WTC11 (cell line): ENCODE measurements around the gene SUCLG2. TPM values are rescaled to one million over a fixed set of nuclear protein-coding genes. Genes with fewer than 3 reads are reported as not detected.

Experiments
- ATAC-seq: fragments of 200-7000 bp; cut with Tn5 transposase; 2 replicates; pipeline ENCODE4 v1.10.0; 2021; ENCODE audit warnings: mild to moderate bottlenecking, moderate library complexity
- CTCF ChIA-PET: fragments of 300-600 bp; sonication (Branson Sonifier 250); formaldehyde crosslinking; loops from one replicate; lab custom pipeline; 2021; ENCODE audit warnings: antibody characterized with exemption; lab: Charles Lee
- POLR2A ChIA-PET: fragments of 350-600 bp; sonication (Branson Sonifier 250); formaldehyde crosslinking; loops from one replicate; lab custom pipeline; 2021; ENCODE audit warnings: antibody characterized with exemption; lab: Charles Lee
- DNase-seq: peaks from one replicate; pipeline ENCODE4 v3.0.0; 2021; ENCODE audit warnings: low spot score
- H3K27ac Mint-ChIP-seq: 2 replicates; pipeline ENCODE4 v1.8.0; 2021; ENCODE audit warnings: mixed read lengths
- H3K27me3 Mint-ChIP-seq: 2 replicates; pipeline ENCODE4 v1.8.0; 2021; ENCODE audit warnings: low read depth, mild to moderate bottlenecking, moderate library complexity, mixed read lengths
- H3K36me3 Mint-ChIP-seq: 2 replicates; pipeline ENCODE4 v1.8.0; 2021; ENCODE audit warnings: mixed read lengths
- H3K4me1 Mint-ChIP-seq: 2 replicates; pipeline ENCODE4 v1.8.0; 2022; ENCODE audit warnings: mixed read lengths
- H3K4me3 Mint-ChIP-seq: 2 replicates; pipeline ENCODE4 v1.8.0; 2021; ENCODE audit warnings: mild to moderate bottlenecking, moderate library complexity, mixed read lengths
- H3K9me3 Mint-ChIP-seq: 2 replicates; pipeline ENCODE4 v1.8.0; 2021; ENCODE audit warnings: mixed read lengths
- ARID4B ChIP-seq: sonication (generic); formaldehyde crosslinking; IDR thresholded peaks from 2 replicates; pipeline ENCODE4 v1.8.0; 2023; ENCODE audit warnings: missing genetic modification reagents, mild to moderate bottlenecking, borderline replicate concordance
- IRF2 ChIP-seq: sonication (generic); formaldehyde crosslinking; IDR thresholded peaks from 2 replicates; pipeline ENCODE4 v1.8.0; 2022; ENCODE audit warnings: low read depth, missing genetic modification reagents, borderline replicate concordance
- KAT7 ChIP-seq: sonication (generic); formaldehyde crosslinking; IDR thresholded peaks from 2 replicates; pipeline ENCODE4 v1.8.1; 2023; ENCODE audit warnings: missing genetic modification reagents, mild to moderate bottlenecking, borderline replicate concordance
- NFATC4 ChIP-seq: fragments of 250-450 bp; sonication (Bioruptor Pico); IDR thresholded peaks from 2 replicates; pipeline ENCODE4 v1.9.0; 2021; ENCODE audit warnings: mild to moderate bottlenecking
- NR1H2 ChIP-seq: sonication (generic); formaldehyde crosslinking; IDR thresholded peaks from 2 replicates; pipeline ENCODE4 v1.9.0; 2021; ENCODE audit warnings: mild to moderate bottlenecking, moderate library complexity, missing genetic modification reagents
- NR2C2 ChIP-seq: sonication (generic); formaldehyde crosslinking; IDR thresholded peaks from 2 replicates; pipeline ENCODE4 v1.8.0; 2022; ENCODE audit warnings: mild to moderate bottlenecking, missing genetic modification reagents
- RELA ChIP-seq: sonication (generic); formaldehyde crosslinking; IDR thresholded peaks from 2 replicates; pipeline ENCODE4 v1.8.1; 2022; ENCODE audit warnings: missing genetic modification reagents, mild to moderate bottlenecking, borderline replicate concordance
- SMAD4 ChIP-seq: sonication (generic); formaldehyde crosslinking; IDR thresholded peaks from 2 replicates; pipeline ENCODE4 v1.8.0; 2022; ENCODE audit warnings: mild to moderate bottlenecking, missing genetic modification reagents
- TEAD1 ChIP-seq: sonication (generic); formaldehyde crosslinking; IDR thresholded peaks from 2 replicates; pipeline ENCODE4 v1.8.0; 2022; ENCODE audit warnings: mild to moderate bottlenecking, missing genetic modification reagents
- ZNF138 ChIP-seq: sonication (generic); formaldehyde crosslinking; conservative IDR thresholded peaks from 2 replicates; pipeline ENCODE4 v1.8.1; 2022; ENCODE audit warnings: mild to moderate bottlenecking, moderate library complexity, missing genetic modification reagents
- ZNF396 ChIP-seq: fragments of 250-450 bp; sonication (Bioruptor Pico); IDR thresholded peaks from 2 replicates; pipeline ENCODE4 v1.8.0; 2021; ENCODE audit warnings: mild to moderate bottlenecking, moderate library complexity, borderline replicate concordance
- ZNF512 ChIP-seq: sonication (generic); formaldehyde crosslinking; IDR thresholded peaks from 2 replicates; pipeline ENCODE4 v1.8.1; 2022; ENCODE audit warnings: missing genetic modification reagents, borderline replicate concordance
- total RNA-seq: library from RNA; stranded (reverse); gene quantifications from 3 replicates; pipeline ENCODE4 v1.2.3, GENCODE V29; 2021
- TF ChIP-seq, protein P1 (sequence below): sonication (generic); formaldehyde crosslinking; IDR thresholded peaks from 2 replicates; pipeline ENCODE4 v1.8.0; 2022; ENCODE audit warnings: mild to moderate bottlenecking, missing genetic modification reagents
- TF ChIP-seq, protein P2 (sequence below): fragments of 250-450 bp; sonication (Bioruptor Pico); IDR thresholded peaks from 2 replicates; pipeline ENCODE4 v1.9.0; 2021; ENCODE audit warnings: mild to moderate bottlenecking, borderline replicate concordance
- TF ChIP-seq, protein P3 (sequence below): sonication (generic); formaldehyde crosslinking; IDR thresholded peaks from 2 replicates; pipeline ENCODE4 v1.8.1; 2023; ENCODE audit warnings: mild to moderate bottlenecking, missing genetic modification reagents, moderate library complexity
- TF ChIP-seq, protein P4 (sequence below): sonication (generic); formaldehyde crosslinking; conservative IDR thresholded peaks from 2 replicates; pipeline ENCODE4 v1.8.1; 2023; ENCODE audit warnings: mild to moderate bottlenecking, low read depth, missing genetic modification reagents, moderate library complexity
- TF ChIP-seq, protein P5 (sequence below): fragments of 250-450 bp; sonication (Bioruptor Pico); IDR thresholded peaks from 2 replicates; pipeline ENCODE4 v1.8.0; 2021; ENCODE audit warnings: mild to moderate bottlenecking

Gene SUCLG2
- total RNA-seq, 1 experiment from 2014 or later = 39.7 TPM

DNA sequence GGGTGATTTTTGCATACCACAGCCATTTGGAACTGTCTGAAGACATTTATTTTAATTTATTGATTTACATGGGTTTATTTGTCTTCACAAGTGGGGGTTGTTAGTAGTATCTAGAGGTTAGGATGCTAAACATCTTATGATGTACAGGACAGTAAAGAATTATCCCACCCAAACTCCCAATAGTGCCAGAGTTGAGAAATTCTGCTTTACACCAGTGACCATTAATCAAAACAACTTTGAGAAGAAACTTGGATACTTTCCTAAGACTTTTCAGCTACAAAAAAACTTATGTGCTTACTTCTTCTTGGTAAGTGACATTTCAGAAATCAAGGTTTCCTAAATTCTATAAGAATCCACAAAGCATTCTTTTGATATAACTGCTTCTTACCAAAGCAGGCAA is 156.7 kb downstream of the SUCLG2 start (continued):
- TF ChIP-seq NR1H2 = no peak

DNA sequence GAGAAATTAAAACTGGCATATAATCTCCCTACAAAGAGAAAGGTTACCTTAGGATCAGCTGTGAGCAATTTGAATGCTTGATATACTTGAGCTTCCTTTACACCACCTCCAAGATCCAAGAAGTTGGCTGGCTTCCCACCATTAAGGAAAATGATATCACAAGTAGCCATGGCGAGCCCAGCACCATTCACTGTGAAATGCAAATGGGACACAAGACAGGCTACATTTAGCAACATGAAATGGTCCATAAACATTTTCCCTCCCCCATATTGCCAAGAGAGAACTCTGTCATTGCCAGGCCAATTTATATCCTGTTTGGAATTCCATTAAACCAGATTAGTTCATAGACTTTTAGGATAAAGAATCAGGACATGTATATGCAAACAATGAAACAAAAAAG is 158.7 kb downstream of the SUCLG2 start:
- DNase-seq (no peak), ATAC-seq (no peak)
- TF ChIP-seq ZNF396 (CRISPR knock-in tag) (no peak), RELA (CRISPR knock-in tag) (no peak), NFATC4 (CRISPR knock-in tag) (no peak), ZNF138 (CRISPR knock-in tag) (no peak), NR1H2 (no peak), SMAD4 (CRISPR knock-in tag) (no peak), NR2C2 (CRISPR knock-in tag) (no peak), ARID4B (no peak), IRF2 (CRISPR knock-in tag) (no peak), ZNF512 (CRISPR knock-in tag) (no peak), TEAD1 (CRISPR knock-in tag) (no peak), KAT7 (CRISPR knock-in tag) (no peak)
- TF ChIP-seq, protein P1, sequence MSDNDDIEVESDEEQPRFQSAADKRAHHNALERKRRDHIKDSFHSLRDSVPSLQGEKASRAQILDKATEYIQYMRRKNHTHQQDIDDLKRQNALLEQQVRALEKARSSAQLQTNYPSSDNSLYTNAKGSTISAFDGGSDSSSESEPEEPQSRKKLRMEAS (CRISPR knock-in tag) = no peak
- TF ChIP-seq, protein P2, sequence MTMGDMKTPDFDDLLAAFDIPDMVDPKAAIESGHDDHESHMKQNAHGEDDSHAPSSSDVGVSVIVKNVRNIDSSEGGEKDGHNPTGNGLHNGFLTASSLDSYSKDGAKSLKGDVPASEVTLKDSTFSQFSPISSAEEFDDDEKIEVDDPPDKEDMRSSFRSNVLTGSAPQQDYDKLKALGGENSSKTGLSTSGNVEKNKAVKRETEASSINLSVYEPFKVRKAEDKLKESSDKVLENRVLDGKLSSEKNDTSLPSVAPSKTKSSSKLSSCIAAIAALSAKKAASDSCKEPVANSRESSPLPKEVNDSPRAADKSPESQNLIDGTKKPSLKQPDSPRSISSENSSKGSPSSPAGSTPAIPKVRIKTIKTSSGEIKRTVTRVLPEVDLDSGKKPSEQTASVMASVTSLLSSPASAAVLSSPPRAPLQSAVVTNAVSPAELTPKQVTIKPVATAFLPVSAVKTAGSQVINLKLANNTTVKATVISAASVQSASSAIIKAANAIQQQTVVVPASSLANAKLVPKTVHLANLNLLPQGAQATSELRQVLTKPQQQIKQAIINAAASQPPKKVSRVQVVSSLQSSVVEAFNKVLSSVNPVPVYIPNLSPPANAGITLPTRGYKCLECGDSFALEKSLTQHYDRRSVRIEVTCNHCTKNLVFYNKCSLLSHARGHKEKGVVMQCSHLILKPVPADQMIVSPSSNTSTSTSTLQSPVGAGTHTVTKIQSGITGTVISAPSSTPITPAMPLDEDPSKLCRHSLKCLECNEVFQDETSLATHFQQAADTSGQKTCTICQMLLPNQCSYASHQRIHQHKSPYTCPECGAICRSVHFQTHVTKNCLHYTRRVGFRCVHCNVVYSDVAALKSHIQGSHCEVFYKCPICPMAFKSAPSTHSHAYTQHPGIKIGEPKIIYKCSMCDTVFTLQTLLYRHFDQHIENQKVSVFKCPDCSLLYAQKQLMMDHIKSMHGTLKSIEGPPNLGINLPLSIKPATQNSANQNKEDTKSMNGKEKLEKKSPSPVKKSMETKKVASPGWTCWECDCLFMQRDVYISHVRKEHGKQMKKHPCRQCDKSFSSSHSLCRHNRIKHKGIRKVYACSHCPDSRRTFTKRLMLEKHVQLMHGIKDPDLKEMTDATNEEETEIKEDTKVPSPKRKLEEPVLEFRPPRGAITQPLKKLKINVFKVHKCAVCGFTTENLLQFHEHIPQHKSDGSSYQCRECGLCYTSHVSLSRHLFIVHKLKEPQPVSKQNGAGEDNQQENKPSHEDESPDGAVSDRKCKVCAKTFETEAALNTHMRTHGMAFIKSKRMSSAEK (CRISPR knock-in tag) = no peak
- TF ChIP-seq, protein P3, sequence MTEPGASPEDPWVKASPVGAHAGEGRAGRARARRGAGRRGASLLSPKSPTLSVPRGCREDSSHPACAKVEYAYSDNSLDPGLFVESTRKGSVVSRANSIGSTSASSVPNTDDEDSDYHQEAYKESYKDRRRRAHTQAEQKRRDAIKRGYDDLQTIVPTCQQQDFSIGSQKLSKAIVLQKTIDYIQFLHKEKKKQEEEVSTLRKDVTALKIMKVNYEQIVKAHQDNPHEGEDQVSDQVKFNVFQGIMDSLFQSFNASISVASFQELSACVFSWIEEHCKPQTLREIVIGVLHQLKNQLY (CRISPR knock-in tag) = no peak
- TF ChIP-seq, protein P4, sequence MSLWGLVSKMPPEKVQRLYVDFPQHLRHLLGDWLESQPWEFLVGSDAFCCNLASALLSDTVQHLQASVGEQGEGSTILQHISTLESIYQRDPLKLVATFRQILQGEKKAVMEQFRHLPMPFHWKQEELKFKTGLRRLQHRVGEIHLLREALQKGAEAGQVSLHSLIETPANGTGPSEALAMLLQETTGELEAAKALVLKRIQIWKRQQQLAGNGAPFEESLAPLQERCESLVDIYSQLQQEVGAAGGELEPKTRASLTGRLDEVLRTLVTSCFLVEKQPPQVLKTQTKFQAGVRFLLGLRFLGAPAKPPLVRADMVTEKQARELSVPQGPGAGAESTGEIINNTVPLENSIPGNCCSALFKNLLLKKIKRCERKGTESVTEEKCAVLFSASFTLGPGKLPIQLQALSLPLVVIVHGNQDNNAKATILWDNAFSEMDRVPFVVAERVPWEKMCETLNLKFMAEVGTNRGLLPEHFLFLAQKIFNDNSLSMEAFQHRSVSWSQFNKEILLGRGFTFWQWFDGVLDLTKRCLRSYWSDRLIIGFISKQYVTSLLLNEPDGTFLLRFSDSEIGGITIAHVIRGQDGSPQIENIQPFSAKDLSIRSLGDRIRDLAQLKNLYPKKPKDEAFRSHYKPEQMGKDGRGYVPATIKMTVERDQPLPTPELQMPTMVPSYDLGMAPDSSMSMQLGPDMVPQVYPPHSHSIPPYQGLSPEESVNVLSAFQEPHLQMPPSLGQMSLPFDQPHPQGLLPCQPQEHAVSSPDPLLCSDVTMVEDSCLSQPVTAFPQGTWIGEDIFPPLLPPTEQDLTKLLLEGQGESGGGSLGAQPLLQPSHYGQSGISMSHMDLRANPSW (CRISPR knock-in tag) = no peak
- TF ChIP-seq, protein P5, sequence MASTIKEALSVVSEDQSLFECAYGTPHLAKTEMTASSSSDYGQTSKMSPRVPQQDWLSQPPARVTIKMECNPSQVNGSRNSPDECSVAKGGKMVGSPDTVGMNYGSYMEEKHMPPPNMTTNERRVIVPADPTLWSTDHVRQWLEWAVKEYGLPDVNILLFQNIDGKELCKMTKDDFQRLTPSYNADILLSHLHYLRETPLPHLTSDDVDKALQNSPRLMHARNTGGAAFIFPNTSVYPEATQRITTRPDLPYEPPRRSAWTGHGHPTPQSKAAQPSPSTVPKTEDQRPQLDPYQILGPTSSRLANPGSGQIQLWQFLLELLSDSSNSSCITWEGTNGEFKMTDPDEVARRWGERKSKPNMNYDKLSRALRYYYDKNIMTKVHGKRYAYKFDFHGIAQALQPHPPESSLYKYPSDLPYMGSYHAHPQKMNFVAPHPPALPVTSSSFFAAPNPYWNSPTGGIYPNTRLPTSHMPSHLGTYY (CRISPR knock-in tag) = no peak
- ChIA-PET POLR2A (interaction anchor here (0.7 kb wide), 1 partner anchor 121 kb away, joined by 3 read pairs; no protein-coding TSS in a partner anchor), CTCF (no interaction called here)
- H3K27ac Mint-ChIP-seq = no peak overlapping the region
- no peak overlapping the region for H3K4me3 Mint-ChIP-seq
- H3K36me3 Mint-ChIP-seq = peaks cover 3% of the 10 kb centered on the region; the same call in 1 of the 2 replicates
- no peaks in the 10 kb centered on the region for H3K4me1 Mint-ChIP-seq
- H3K27me3 Mint-ChIP-seq = no peaks in the 10 kb centered on the region
- no peaks in the 10 kb centered on the region for H3K9me3 Mint-ChIP-seq
